Pancreas (tissue), 10 donors: ENCODE measurements around the gene PALM3. TPM values are rescaled to one million over a fixed set of nuclear protein-coding genes. Genes with fewer than 3 reads are reported as not detected.
A peak's percentile ranks its signal among the peaks of the same experiment; 100 is the strongest.

Experiments used
- ATAC-seq, 4 donors: fragments of 200-7000 bp; cut with Tn5 transposase; one replicate each; pipeline versions ENCODE4 v1.8.0 to v1.9.1; 2020; ENCODE audit warnings: mild to moderate bottlenecking in 4 of 4, moderate library complexity in 4 of 4
- DNase-seq, 6 donors: peaks; one replicate each; pipeline ENCODE4 v3.0.0-alpha.2; 2020
- FAIRE-seq: peaks from 2 replicates; lab custom pipeline; 2012; peaks lifted over from hg19 to GRCh38; lab: Jason Lieb, UNC
- H3K27ac ChIP-seq, 4 donors: fragments of 200-600 bp; sonication (generic); 1 replicate in 3 of 4; 2 replicates in 1 of 4; pipeline versions ENCODE4 v1.5.0 to v1.8.0; 2020
- H3K27me3 ChIP-seq, 4 donors: fragments of 200-600 bp; one replicate each; pipeline ENCODE4 v1.8.0; 2021
- H3K36me3 ChIP-seq, 3 donors: fragments of 200-600 bp; sonication (generic) in 1 of 3; one replicate each; pipeline versions ENCODE4 v1.5.0 to v1.8.0; 2020 to 2021
- H3K4me1 ChIP-seq, 3 donors: fragments of 200-600 bp; one replicate each; pipeline ENCODE4 v1.8.0; 2021
- H3K4me3 ChIP-seq, 4 donors: fragments of 200-600 bp; sonication (generic) in 2 of 4; one replicate each; pipeline versions ENCODE4 v1.5.0 to v1.8.0; 2020 to 2021
- H3K9me3 ChIP-seq, 4 donors: fragments of 200-600 bp; one replicate each; pipeline ENCODE4 v1.8.0; 2021
- WGBS, 2 donors: extraction: QIAGEN DNeasy Blood & Tissue Kit; methylation state at CpG; one replicate each; pipeline ENCODE4 v1.1.7; 2013; 5-methylcytosine and 5-hydroxymethylcytosine counted together
- intact Hi-C, 3 donors: fragments of 100-400 bp; cut with DNase I; formaldehyde crosslinking; loops; one replicate each; pipeline versions ENCODE4 v1.11.1 to v1.14.2; 2022
- polyA plus RNA-seq, 2 donors: library from polyadenylated mRNA; stranded (reverse); fragments of 200-250 nt; gene quantifications; one replicate each; pipeline ENCODE4 v1.2.3, GENCODE V29; 2013
- total RNA-seq, 6 donors: library from RNA; stranded (reverse); fragmentation: NEBNext Ultra II Directional in 4 of 6; extraction: Animal tissue kit (Norgen Biotek cat#: 25700) in 4 of 6; gene quantifications; one replicate each; pipeline versions ENCODE4 v1.2.1 to v1.2.4, GENCODE V29; 2021 to 2023
- TF ChIP-seq, protein P1 (sequence below), 4 donors: fragments of 200-600 bp; sonication (generic) in 3 of 4; IDR thresholded peaks; one replicate each; pipeline versions ENCODE4 v1.5.0 to v1.8.0; 2021; ENCODE audit warnings: antibody characterized with exemption in 4 of 4
- donor health status: healthy with polysubstance abuse.
- donor health status: DM: no; HTN: no; CAD: no; lungs with moderate emphysema.
- donor health status: DM: no; HTN: no; CAD: no.
- donor health status: control.
- donor health status: control.
- donor health status: Bipolar disorder and iron deficiency.
- donor health status: DM: yes; HTN: yes; CAD: no.
- donor health status: DM: no; HTN: no; CAD: no.
- donor health status: DM: no; HTN: no; CAD: no.
- donor health status: DM: yes; HTN: yes; CAD: no.

Gene PALM3
- total and polyA plus RNA-seq, 8 donors, result 5.6 to 155 (median 17.9) TPM

DNA sequence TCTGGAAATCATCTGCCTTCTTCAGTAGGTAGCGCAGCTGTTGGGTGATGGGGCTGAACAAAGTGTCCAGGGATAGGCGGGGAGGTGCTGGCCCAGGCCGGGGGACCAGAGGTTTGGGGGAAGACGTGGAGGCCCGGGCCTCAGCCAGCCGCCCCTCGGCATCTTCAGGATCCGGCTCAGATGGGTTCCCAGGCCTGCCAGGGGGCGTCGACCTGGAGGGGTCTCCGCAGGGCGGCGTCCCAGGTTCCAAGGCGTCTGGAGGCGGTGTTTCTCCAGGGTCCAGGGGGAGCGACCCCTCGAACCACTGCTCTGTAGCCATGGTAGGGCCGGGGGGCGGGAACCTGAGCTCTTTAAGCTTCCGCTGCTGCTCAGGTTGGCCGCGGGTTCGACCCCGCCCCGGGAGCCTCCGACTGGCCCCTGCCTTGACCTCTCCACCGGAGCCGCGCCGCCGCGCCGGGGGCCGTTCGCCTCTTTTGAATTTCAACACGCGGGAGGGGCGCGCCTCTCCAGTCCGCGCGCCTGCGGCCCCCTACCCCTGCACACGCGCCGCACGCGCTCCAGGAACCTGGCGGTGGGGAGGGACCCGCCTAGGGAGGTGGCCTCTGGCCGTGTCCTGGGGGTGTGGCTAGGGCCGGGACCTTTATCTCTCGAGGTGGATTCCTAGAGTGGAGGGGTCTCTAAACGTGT, 23.6 kb upstream of the PALM3 start, which contains the start of gene C19orf67:
TSS of gene C19orf67 (minus strand) at position 475 of the 687 bp plus-strand sequence. CDS start at position 319, 156 bp downstream.
- FAIRE-seq, result no peak

GRCh38 chr19:14082675-14082960, 20.7 kb upstream of the PALM3 start:
- TF ChIP-seq, protein P1, sequence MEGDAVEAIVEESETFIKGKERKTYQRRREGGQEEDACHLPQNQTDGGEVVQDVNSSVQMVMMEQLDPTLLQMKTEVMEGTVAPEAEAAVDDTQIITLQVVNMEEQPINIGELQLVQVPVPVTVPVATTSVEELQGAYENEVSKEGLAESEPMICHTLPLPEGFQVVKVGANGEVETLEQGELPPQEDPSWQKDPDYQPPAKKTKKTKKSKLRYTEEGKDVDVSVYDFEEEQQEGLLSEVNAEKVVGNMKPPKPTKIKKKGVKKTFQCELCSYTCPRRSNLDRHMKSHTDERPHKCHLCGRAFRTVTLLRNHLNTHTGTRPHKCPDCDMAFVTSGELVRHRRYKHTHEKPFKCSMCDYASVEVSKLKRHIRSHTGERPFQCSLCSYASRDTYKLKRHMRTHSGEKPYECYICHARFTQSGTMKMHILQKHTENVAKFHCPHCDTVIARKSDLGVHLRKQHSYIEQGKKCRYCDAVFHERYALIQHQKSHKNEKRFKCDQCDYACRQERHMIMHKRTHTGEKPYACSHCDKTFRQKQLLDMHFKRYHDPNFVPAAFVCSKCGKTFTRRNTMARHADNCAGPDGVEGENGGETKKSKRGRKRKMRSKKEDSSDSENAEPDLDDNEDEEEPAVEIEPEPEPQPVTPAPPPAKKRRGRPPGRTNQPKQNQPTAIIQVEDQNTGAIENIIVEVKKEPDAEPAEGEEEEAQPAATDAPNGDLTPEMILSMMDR (IDR thresholded peaks at IDR 0.05), result no peak
- WGBS, 2 donors, result 25 to 69% methylated on average over 1 of the region's 1 CpG
- Histone ChIP-seq H3K4me3 (peak overlapping the region in 3 of 4 donors; percentile 64 to 84 (median 64)), H3K36me3 (no peaks in the 10 kb centered on the region), H3K9me3 (no peaks in the 10 kb centered on the region), H3K27ac (peak overlapping the region in 3 of 4 donors; percentile 95 to 96 (median 95)), H3K4me1 (peaks cover 0 to 14% (median 0%) of the 10 kb centered on the region in 3 donors), H3K27me3 (no peaks in the 10 kb centered on the region)
- ATAC-seq (no peak), FAIRE-seq (no peak), DNase-seq (no peak)
- intact Hi-C loops, result no loop called here

More for the DNA sequence above, 23.6 kb upstream of the PALM3 start, which contains the start of gene C19orf67:
- intact Hi-C loops, result no loop called here
- Histone ChIP-seq H3K4me3 (no peak within 1 kb of the TSS), H3K4me1 (peaks cover 0 to 12% (median 0%) of the 10 kb centered on the region in 3 donors), H3K9me3 (no peaks in the 10 kb centered on the region), H3K36me3 (no peaks in the 10 kb centered on the region), H3K27me3 (no peaks in the 10 kb centered on the region), H3K27ac (no peak within 1 kb of the TSS)
- DNase-seq (peak in 2 of 6 donors; percentile 47 to 74), ATAC-seq (no peak)
- WGBS, 2 donors, result 40 to 46% methylated on average over 51 to 54 of the region's 54 CpGs
- TF ChIP-seq, protein P1 (IDR thresholded peaks at IDR 0.05), result no peak

GRCh38 chr19:14081797-14082674, 20.2 kb upstream of the PALM3 start:
- TF ChIP-seq, protein P1 (IDR thresholded peaks at IDR 0.05), result no peak
- peaks cover 0 to 14% (median 0%) of the 10 kb centered on the region in 3 donors for H3K4me1 ChIP-seq
- intact Hi-C loops, result no loop called here
- no peak for FAIRE-seq
- peak overlapping the region; percentile 81 to 96 (median 95) for H3K27ac ChIP-seq
- peak; percentile 29 to 47 (median 43) for ATAC-seq
- peak; percentile 61 to 88 (median 72) for DNase-seq
- H3K4me3 ChIP-seq, result peak overlapping the region; percentile 55 to 84 (median 64)
- no peaks in the 10 kb centered on the region for H3K9me3 ChIP-seq
- H3K36me3 ChIP-seq, result no peaks in the 10 kb centered on the region
- 10% methylated on average over 19 to 24 of the region's 24 CpGs for WGBS, 2 donors
- H3K27me3 ChIP-seq, result no peaks in the 10 kb centered on the region

DNA sequence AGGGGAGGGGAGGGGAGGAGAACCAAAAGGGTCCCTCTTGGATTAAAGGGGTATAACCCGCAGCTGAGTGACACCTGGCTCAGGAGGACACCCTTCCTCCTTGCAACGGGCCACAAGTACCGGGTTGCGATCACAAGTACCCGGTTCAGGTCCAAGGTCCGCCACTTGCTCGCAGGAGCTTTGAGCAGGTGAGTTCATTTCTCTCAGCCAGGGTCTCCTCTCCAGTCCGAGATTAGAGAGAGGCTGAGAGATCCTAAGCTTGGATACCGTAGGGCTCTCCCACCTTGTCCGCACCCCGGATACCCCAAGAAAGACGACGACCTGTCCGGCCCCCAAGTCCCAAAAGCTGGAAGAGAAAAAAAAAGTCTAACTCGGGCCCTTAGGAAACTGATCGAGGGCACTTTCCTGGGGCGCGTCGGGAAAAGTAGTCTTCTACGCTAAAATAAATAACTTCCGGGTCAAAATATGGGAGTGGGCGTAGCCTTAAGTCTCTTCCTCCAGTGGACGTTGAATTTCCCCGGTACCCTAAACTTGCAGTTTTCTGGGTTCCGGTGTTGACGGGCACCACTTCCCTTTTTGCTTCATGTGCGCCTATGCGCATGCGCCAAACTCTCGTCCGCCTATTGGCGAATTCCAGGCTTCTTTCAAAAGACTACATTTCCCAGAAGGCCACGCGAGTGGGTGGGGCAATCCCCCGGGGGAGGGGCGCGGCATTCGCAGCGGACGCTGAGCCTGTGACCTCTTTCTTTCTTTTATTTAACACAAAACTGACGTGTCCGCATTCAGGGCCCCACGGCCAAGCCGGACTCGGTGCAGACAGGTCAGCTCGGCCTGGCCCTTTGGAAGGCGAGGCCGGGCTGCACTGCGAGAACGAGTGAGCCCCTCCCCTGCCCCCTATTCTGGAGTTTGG, 19.3 kb upstream of the PALM3 start:
- intact Hi-C loops, result no loop called here
- Histone ChIP-seq H3K4me1 (peaks cover 0 to 14% (median 0%) of the 10 kb centered on the region in 3 donors), H3K27ac (peak overlapping the region; percentile 81 to 96 (median 95)), H3K27me3 (no peaks in the 10 kb centered on the region), H3K9me3 (no peaks in the 10 kb centered on the region), H3K36me3 (no peaks in the 10 kb centered on the region), H3K4me3 (peak overlapping the region; percentile 55 to 84 (median 64))
- DNase-seq, result peak; percentile 98 to 100 (median 100)
- peak; percentile 90 to 95 (median 92) for ATAC-seq
- WGBS, 2 donors, result 0 to 1% methylated on average over 48 to 50 of the region's 50 CpGs
- peak; percentile 98 for FAIRE-seq
- TF ChIP-seq, protein P1 (IDR thresholded peaks at IDR 0.05), result no peak
